Spleen (tissue), 7 donors: ENCODE results near the gene TAS2R30.

Source experiments
- CTCF ChIP-seq, 11 experiments: fragments of 200-600 bp in 7 of 11; fragments of 450-650 bp in 4 of 11; sonication (generic) in 4 of 11; IDR thresholded peaks in 8 of 11; conservative IDR thresholded peaks in 3 of 11; 1 replicate in 7 of 11; 2 replicates in 4 of 11; pipeline versions ENCODE4 v1.4.0 to v1.8.0; 2016 to 2021; ENCODE audit warnings: antibody characterized with exemption in 11 of 11, inconsistent platforms in 4 of 11, mild to moderate bottlenecking in 1 of 11
- POLR2AphosphoS5 ChIP-seq, 3 donors: sonication (generic); formaldehyde crosslinking; IDR thresholded peaks; one replicate each; pipeline ENCODE4 v1.5.1; 2017; ENCODE audit warnings: antibody characterized with exemption in 3 of 3
- donor health status: DM: no; HTN: no; CAD: no; lungs with moderate emphysema.
- donor health status: DM: no; HTN: no; CAD: no.
- donor health status: DM: no; HTN: no; CAD: no.

GRCh38 chr12:11182529-11182928 lies 48.1 kb upstream of the TAS2R30 start:
- no peak for TF ChIP-seq POLR2AphosphoS5 (IDR thresholded peaks at IDR 0.05)
- no peak for TF ChIP-seq CTCF (IDR thresholded peaks at IDR 0.05 in 8 of 11, conservative IDR thresholded peaks at IDR 0.05 in 3 of 11)
